HCT116 (cell line): ENCODE measurements around the gene CPEB3. TPM values are rescaled to one million over a fixed set of nuclear protein-coding genes. Genes with fewer than 3 reads are reported as not detected.

Experiments used
- ATAC-seq: fragments of 200-7000 bp; cut with Tn5 transposase; 2 replicates; pipeline ENCODE4 v1.9.1; 2020; ENCODE audit warnings: mild to moderate bottlenecking, moderate library complexity
- BruUV-seq: library from RNA; stranded (reverse); fragments of 400-500 nt; replicated peaks from 2 replicates; lab custom pipeline; 2021; lab: Mats Ljungman, UMichigan
- CTCF ChIA-PET: fragments of 300-600 bp; sonication (Branson Sonifier 250); formaldehyde crosslinking; loops from one replicate; lab custom pipeline; 2021; ENCODE audit warnings: antibody characterized with exemption; lab: Charles Lee
- POLR2A ChIA-PET: fragments of 300-600, 350-600 bp; sonication (Branson Sonifier 250); formaldehyde crosslinking; loops from one replicate; lab custom pipeline; 2021; ENCODE audit warnings: antibody characterized with exemption; lab: Charles Lee
- RAD21 ChIA-PET, 2 experiments: fragments of 300-600 bp; sonication (Branson Sonifier 250); formaldehyde crosslinking; loops; one replicate each; lab custom pipeline; 2023; ENCODE audit warnings: low total read pairs in 2 of 2; ENCODE audit not compliant: uncharacterized antibody in 2 of 2, unreplicated experiment in 2 of 2, low non-redundant PET in 1 of 2; lab: Charles Lee
- DNase-seq: peaks from one replicate; pipeline ENCODE4 v3.0.0-alpha.2; 2010; ENCODE audit warnings: low read depth, low spot score
- H2AFZ ChIP-seq: fragments of 200-600 bp; shearing (Covaris generic), sonication (generic); 2 replicates; pipeline ENCODE4 v1.6.1; 2017; ENCODE audit warnings: low read depth, mixed run types, mixed read lengths, antibody characterized with exemption, low read length; ENCODE audit not compliant: poor library complexity, severe bottlenecking
- H3K27ac ChIP-seq: 2 replicates; pipeline ENCODE4 v1.5.1; 2012; ENCODE audit warnings: low read depth, low read length
- H3K27me3 ChIP-seq: fragments of 200-600 bp; sonication (generic); 2 replicates; pipeline ENCODE4 v1.6.1; 2016; ENCODE audit warnings: mixed run types, low read length, mixed read lengths; ENCODE audit not compliant: insufficient read depth
- H3K36me3 ChIP-seq, 2 experiments: fragments of 200-500 bp in 1 of 2; fragments of 200-600 bp in 1 of 2; sonication (Bioruptor generic) in 1 of 2; sonication (generic) in 1 of 2; 2 replicates each; pipeline versions ENCODE4 v1.5.1 to v1.6.1; 2014 to 2016; ENCODE audit warnings: low read length in 2 of 2, inconsistent platforms in 1 of 2, mixed read lengths in 1 of 2, mixed run types in 1 of 2; ENCODE audit not compliant: insufficient read depth in 2 of 2, control insufficient read depth in 1 of 2
- H3K4me1 ChIP-seq, 2 experiments: fragments of 200-600 bp in 1 of 2; sonication (generic) in 1 of 2; 2 replicates each; pipeline versions ENCODE4 v1.5.1 to v1.6.1; 2012 to 2017; ENCODE audit warnings: low read length in 2 of 2, inconsistent platforms in 1 of 2, mild to moderate bottlenecking in 1 of 2, mixed read lengths in 1 of 2, mixed run types in 1 of 2, moderate library complexity in 1 of 2; ENCODE audit not compliant: insufficient read depth in 2 of 2, control insufficient read depth in 1 of 2
- H3K4me2 ChIP-seq: fragments of 200-600 bp; sonication (generic); 2 replicates; pipeline ENCODE4 v1.6.1; 2017; ENCODE audit warnings: mixed run types, low read length, mixed read lengths
- H3K4me3 ChIP-seq, 2 experiments: fragments of 200-600 bp in 1 of 2; sonication (generic) in 1 of 2; replicated peaks in 1 of 2; 2 replicates each; pipeline ENCODE4 v1.5.1; 2011 to 2016; ENCODE audit warnings: low read length in 2 of 2, control low read depth in 1 of 2, low read depth in 1 of 2, mild to moderate bottlenecking in 1 of 2, mixed read lengths in 1 of 2, mixed run types in 1 of 2
- H3K79me2 ChIP-seq: fragments of 200-600 bp; sonication (generic); 2 replicates; pipeline ENCODE4 v1.6.1; 2017; ENCODE audit warnings: mild to moderate bottlenecking, mixed run types, low read length, moderate library complexity, mixed read lengths; ENCODE audit not compliant: insufficient read depth
- H3K9ac ChIP-seq: fragments of 200-600 bp; sonication (generic); 2 replicates; pipeline ENCODE4 v1.6.1; 2016; ENCODE audit warnings: low read length, mixed read lengths
- H3K9me2 ChIP-seq: fragments of 200-600 bp; sonication (generic), shearing (Covaris generic); 2 replicates; pipeline ENCODE4 v1.6.1; 2017; ENCODE audit warnings: mixed run types, mild to moderate bottlenecking, moderate library complexity; ENCODE audit not compliant: insufficient read depth
- H3K9me3 ChIP-seq, 2 experiments: fragments of 200-500 bp in 1 of 2; fragments of 200-600 bp in 1 of 2; sonication (Bioruptor generic) in 1 of 2; sonication (generic) in 1 of 2; 2 replicates each; pipeline ENCODE4 v1.6.1; 2014 to 2017; ENCODE audit warnings: low read length in 2 of 2, mixed read lengths in 2 of 2, inconsistent platforms in 1 of 2, low read depth in 1 of 2, mild to moderate bottlenecking in 1 of 2, mixed run types in 1 of 2, moderate library complexity in 1 of 2; ENCODE audit not compliant: control insufficient read depth in 1 of 2, insufficient read depth in 1 of 2
- H4K20me1 ChIP-seq: fragments of 200-600 bp; sonication (generic), shearing (Covaris generic); 2 replicates; pipeline ENCODE4 v1.6.1; 2017; ENCODE audit warnings: mixed run types, mild to moderate bottlenecking, moderate library complexity; ENCODE audit not compliant: insufficient read depth
- CEBPB ChIP-seq: IDR thresholded peaks from 2 replicates; pipeline ENCODE4 v1.6.1; 2012; ENCODE audit warnings: low read depth
- CTCF ChIP-seq, 3 experiments: fragments of 200-600 bp in 1 of 3; sonication (generic) in 1 of 3; IDR thresholded peaks in 2 of 3; conservative IDR thresholded peaks in 1 of 3; 2 replicates each; pipeline ENCODE4 v1.5.1; 2012 to 2017; ENCODE audit warnings: low read depth in 2 of 3, low read length in 2 of 3, antibody characterized with exemption in 1 of 3, borderline replicate concordance in 1 of 3, control low read depth in 1 of 3, mild to moderate bottlenecking in 1 of 3, mixed read lengths in 1 of 3, mixed run types in 1 of 3, moderate library complexity in 1 of 3; ENCODE audit not compliant: insufficient read depth in 1 of 3
- EGR1 ChIP-seq: IDR thresholded peaks from 2 replicates; pipeline ENCODE4 v1.6.1; 2012; ENCODE audit warnings: low read depth
- EZH2 ChIP-seq: fragments of 200-600 bp; sonication (generic); IDR thresholded peaks from 2 replicates; pipeline ENCODE4 v1.6.1; 2017; ENCODE audit warnings: antibody characterized with exemption, mixed run types
- EZH2phosphoT487 ChIP-seq: fragments of 200-600 bp; IDR thresholded peaks from 2 replicates; pipeline ENCODE4 v1.6.1; 2018; ENCODE audit warnings: antibody characterized with exemption, borderline replicate concordance
- FOSL1 ChIP-seq: IDR thresholded peaks from 2 replicates; pipeline ENCODE4 v1.6.1; 2012; ENCODE audit warnings: low read depth
- POLR2AphosphoS5 ChIP-seq: IDR thresholded peaks from 2 replicates; pipeline ENCODE4 v1.6.1; 2011; ENCODE audit warnings: mild to moderate bottlenecking, low read depth, low read length, moderate library complexity
- REST ChIP-seq: IDR thresholded peaks from 2 replicates; pipeline ENCODE4 v1.6.1; 2012; ENCODE audit warnings: low read depth
- ZBTB33 ChIP-seq: IDR thresholded peaks from 2 replicates; pipeline ENCODE4 v1.6.1; 2011; ENCODE audit warnings: mild to moderate bottlenecking, low read length, moderate library complexity; ENCODE audit not compliant: insufficient replicate concordance; ENCODE audit errors: extremely low read depth
- ZNF274 ChIP-seq: fragments of 200-500 bp; sonication (Bioruptor generic); IDR thresholded peaks from 2 replicates; pipeline ENCODE4 v1.6.1; 2014; ENCODE audit warnings: mild to moderate bottlenecking, low read depth, low read length, inconsistent platforms
- intact Hi-C: fragments of 100-400 bp; cut with micrococcal nuclease; formaldehyde crosslinking; loops from 2 replicates; pipeline ENCODE4 v1.10.0; 2022
- total RNA-seq: library from RNA; stranded (reverse); gene quantifications from one replicate; pipeline ENCODE4 v1.2.1, GENCODE V29; 2021; ENCODE audit not compliant: unreplicated experiment

CPEB3 gene
- total RNA-seq, 1 experiment from 2014 or later, result 3.0 TPM

GRCh38 chr10:92239600-92240288, 51.1 kb downstream of the CPEB3 start:
- CTCF ChIA-PET, result no interaction called here
- peak overlapping the region; percentile 55 for H3K9ac ChIP-seq
- DNase-seq (no peak), ATAC-seq (peak; percentile 46)
- no peak overlapping the region for H2AFZ ChIP-seq
- TF ChIP-seq EZH2, result no peak
- no peak for TF ChIP-seq ZBTB33
- H3K4me3 ChIP-seq, result peak overlapping the region; percentile 50 to 59
- H3K36me3 ChIP-seq, result no peaks in the 10 kb centered on the region
- H3K27me3 ChIP-seq, result no peaks in the 10 kb centered on the region
- H3K9me2 ChIP-seq, result no peaks in the 10 kb centered on the region
- peak overlapping the region; percentile 6; the same call in 1 of the 2 replicates for H3K27ac ChIP-seq
- intact Hi-C loops, result no loop called here
- peak overlapping the region; percentile 63 for H3K4me2 ChIP-seq
- no peaks in the 10 kb centered on the region for H4K20me1 ChIP-seq
- BruUV-seq, result no TSS peak
- POLR2A ChIA-PET, result no interaction called here
- H3K4me1 ChIP-seq, result peaks cover 12 to 40% of the 10 kb centered on the region in 2 experiments; a peak in 3 of 4 replicates
- no peaks in the 10 kb centered on the region for H3K79me2 ChIP-seq
- RAD21 ChIA-PET, result no interaction called here
- H3K9me3 ChIP-seq, result no peaks in the 10 kb centered on the region

GRCh38 chr10:92239151-92239599, 51.7 kb downstream of the CPEB3 start:
- Histone ChIP-seq H3K4me2 (peak overlapping the region; percentile 63), H3K36me3 (no peaks in the 10 kb centered on the region), H3K27ac (peak overlapping the region; percentile 6; the same call in 1 of the 2 replicates), H3K4me1 (peaks cover 12 to 40% of the 10 kb centered on the region in 2 experiments; a peak in 3 of 4 replicates), H3K4me3 (peak overlapping the region; percentile 21 to 59; a peak in 3 of 4 replicates), H4K20me1 (no peaks in the 10 kb centered on the region), H3K9me2 (no peaks in the 10 kb centered on the region), H3K27me3 (no peaks in the 10 kb centered on the region), H3K79me2 (no peaks in the 10 kb centered on the region), H2AFZ (no peak overlapping the region), H3K9me3 (no peaks in the 10 kb centered on the region), H3K9ac (peak overlapping the region; percentile 55; the same call in 1 of the 2 replicates)
- BruUV-seq, result no TSS peak
- ChIA-PET RAD21 (no interaction called here), POLR2A (interaction anchor here (0.6 kb wide), 1 partner anchor 23 kb away, joined by 4 read pairs; no protein-coding TSS in a partner anchor), CTCF (no interaction called here)
- intact Hi-C loops, result no loop called here
- no peak for DNase-seq
- no peak for ATAC-seq
- no peak for TF ChIP-seq ZNF274
- no peak for TF ChIP-seq EGR1
- no peak for TF ChIP-seq EZH2phosphoT487
- no peak for TF ChIP-seq CEBPB
- TF ChIP-seq REST, result no peak
- no peak for TF ChIP-seq FOSL1
- TF ChIP-seq CTCF (IDR thresholded peaks at IDR 0.05 in 2 of 3, conservative IDR thresholded peaks at IDR 0.05 in 1 of 3; ENCODE audit: borderline replicate concordance in 1 of 3, insufficient read depth in 1 of 3, low read depth in 2 of 3, low read length in 2 of 3), result no peak
- TF ChIP-seq POLR2AphosphoS5, result no peak
